ENCODE measurements around the gene TPCN1. TPM values are rescaled to one million over a fixed set of nuclear protein-coding genes. Genes with fewer than 3 reads are reported as not detected.

Gene TPCN1
- total RNA-seq, 2 donors from 2014 or later: 45.1 to 78.4 TPM

DNA sequence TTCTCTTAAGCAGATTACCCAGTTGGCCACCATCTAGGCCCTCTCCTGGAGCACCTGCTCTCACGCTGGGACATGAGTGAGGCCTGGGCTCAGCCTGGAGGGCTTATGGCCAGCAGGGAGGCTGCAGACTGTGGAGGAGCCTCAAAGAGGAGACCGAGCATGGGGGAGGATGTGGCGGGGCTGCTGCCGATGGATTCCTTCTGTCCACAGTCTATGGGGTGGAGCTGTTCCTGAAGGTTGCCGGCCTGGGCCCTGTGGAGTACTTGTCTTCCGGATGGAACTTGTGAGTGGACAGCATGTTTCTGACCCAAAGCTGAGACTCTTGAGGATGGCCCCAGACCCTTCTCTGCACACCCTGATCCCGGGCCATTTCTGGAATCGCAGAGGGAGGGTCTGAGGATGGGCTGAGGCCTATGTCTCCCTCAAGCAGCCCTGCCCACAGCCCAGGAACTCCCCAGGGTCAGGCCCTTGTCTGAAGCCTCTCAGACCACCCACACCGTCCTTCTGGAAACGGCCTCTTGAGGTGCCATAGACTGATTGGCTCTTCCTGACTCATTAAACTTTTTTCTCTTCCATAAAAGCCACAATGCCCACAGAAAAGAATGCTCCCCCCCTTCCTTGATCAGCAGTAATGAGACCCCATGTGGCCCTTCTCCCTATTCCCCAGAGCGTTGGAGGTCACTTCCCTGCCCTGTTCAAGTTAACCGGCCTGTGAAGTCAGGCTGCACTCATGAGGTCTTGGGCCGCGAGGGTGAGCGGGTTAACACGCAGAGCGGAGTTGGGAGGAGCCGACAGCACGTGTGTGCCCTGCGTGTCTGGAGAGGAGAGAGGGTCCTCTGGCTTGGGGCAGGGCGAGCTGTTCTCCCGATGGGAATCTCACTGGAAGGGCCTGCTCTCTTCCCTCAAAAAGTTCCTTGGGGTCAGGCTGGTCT is 64.7 kb downstream of the TPCN1 start:
- Histone ChIP-seq H3K4me1 (no peaks in the 10 kb centered on the region), H3K36me3 (replicated peaks in 1 of 2; ENCODE audit: insufficient read depth in 1 of 2, low read depth in 2 of 2) (peaks cover 0 to 46% of the 10 kb centered on the region in 2 donors), H3K27ac (no peak overlapping the region), H3K4me3 (no peak overlapping the region), H3K9me3 (no peaks in the 10 kb centered on the region), H3K27me3 (no peaks in the 10 kb centered on the region)
- TF ChIP-seq POLR2A (IDR thresholded peaks at IDR 0.05): no peak
- TF ChIP-seq, protein P1, sequence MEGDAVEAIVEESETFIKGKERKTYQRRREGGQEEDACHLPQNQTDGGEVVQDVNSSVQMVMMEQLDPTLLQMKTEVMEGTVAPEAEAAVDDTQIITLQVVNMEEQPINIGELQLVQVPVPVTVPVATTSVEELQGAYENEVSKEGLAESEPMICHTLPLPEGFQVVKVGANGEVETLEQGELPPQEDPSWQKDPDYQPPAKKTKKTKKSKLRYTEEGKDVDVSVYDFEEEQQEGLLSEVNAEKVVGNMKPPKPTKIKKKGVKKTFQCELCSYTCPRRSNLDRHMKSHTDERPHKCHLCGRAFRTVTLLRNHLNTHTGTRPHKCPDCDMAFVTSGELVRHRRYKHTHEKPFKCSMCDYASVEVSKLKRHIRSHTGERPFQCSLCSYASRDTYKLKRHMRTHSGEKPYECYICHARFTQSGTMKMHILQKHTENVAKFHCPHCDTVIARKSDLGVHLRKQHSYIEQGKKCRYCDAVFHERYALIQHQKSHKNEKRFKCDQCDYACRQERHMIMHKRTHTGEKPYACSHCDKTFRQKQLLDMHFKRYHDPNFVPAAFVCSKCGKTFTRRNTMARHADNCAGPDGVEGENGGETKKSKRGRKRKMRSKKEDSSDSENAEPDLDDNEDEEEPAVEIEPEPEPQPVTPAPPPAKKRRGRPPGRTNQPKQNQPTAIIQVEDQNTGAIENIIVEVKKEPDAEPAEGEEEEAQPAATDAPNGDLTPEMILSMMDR (IDR thresholded peaks at IDR 0.05): no peak
- 88 to 89% methylated on average over 16 to 22 of the region's 22 CpGs for WGBS, 2 donors
- ATAC-seq (no peak), DNase-seq (no peak)
- intact Hi-C loops (cut with DNase I): no loop called here

DNA sequence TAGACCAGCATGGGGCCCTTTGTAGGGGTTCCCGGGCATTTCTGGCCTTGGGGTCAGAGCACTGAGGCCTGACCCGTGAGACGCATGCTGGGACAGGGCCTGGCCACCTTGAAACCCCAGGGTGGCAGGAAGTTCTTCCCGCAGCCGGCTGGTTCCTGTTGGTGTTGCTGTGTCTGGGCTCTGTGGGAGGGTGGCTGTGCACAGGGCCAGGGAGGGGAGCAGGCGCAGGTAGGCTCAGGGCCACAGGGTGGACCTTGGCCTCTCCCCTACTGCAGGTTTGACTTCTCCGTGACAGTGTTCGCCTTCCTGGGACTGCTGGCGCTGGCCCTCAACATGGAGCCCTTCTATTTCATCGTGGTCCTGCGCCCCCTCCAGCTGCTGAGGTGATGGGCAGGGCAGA is 65.4 kb downstream of the TPCN1 start:
- Histone ChIP-seq H3K27me3 (no peaks in the 10 kb centered on the region), H3K27ac (no peak overlapping the region), H3K4me1 (no peaks in the 10 kb centered on the region), H3K4me3 (no peak overlapping the region), H3K9me3 (no peaks in the 10 kb centered on the region), H3K36me3 (replicated peaks in 1 of 2; ENCODE audit: insufficient read depth in 1 of 2, low read depth in 2 of 2) (peaks cover 0 to 49% of the 10 kb centered on the region in 2 donors)
- no peak for DNase-seq
- WGBS, 2 donors: 87 to 90% methylated on average over 11 of the region's 11 CpGs
- TF ChIP-seq, protein P1 (IDR thresholded peaks at IDR 0.05): no peak
- no peak for TF ChIP-seq POLR2A (IDR thresholded peaks at IDR 0.05)
- intact Hi-C loops (cut with DNase I): no loop called here
- ATAC-seq: no peak

DNA sequence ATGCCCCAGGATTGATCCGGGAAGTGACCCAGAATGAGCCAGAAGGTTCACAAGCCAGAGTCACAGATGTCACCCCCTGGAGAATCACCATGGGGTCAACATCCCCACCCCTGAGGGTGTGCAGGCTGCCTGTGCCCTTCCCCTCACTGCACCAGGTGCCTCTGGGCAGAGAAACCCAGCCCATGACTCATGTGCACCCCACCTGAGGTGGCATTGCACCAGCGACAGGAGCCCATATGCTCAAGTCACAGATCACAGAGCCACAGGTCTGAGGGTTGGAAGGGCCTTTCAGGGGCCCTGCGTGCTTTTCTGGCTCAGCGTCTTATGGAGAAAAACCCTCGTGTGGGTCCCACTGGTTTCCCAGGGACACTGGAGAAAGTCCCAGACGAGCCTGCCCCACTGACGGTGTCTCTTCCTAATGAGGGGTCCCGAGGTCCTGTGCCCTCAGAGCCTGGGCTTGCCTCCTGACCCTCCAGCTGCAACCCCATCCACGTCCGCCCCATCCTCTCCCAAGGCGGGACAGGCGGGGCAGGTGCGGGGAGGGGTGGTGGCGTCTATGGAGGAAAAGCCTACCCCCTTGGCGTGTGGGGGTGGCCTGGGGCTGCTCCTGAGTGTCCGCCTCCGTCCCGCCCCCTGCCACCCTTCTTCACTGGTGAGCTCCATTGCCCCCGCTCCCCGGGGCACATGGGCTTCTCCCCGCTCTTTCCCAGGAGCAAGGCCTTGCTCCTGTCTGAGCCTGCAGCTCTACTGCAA is 66.1 kb downstream of the TPCN1 start:
- intact Hi-C loops (cut with DNase I): no loop called here
- TF ChIP-seq POLR2A (IDR thresholded peaks at IDR 0.05): no peak
- TF ChIP-seq, protein P1 (IDR thresholded peaks at IDR 0.05): no peak
- peaks cover 0 to 54% of the 10 kb centered on the region in 2 donors for H3K36me3 ChIP-seq (replicated peaks in 1 of 2; ENCODE audit: insufficient read depth in 1 of 2, low read depth in 2 of 2)
- H3K4me3 ChIP-seq: no peak overlapping the region
- 91 to 94% methylated on average over 10 to 18 of the region's 21 CpGs for whole genome bisulfite sequencing, 2 donors
- ATAC-seq (no peak), DNase-seq (no peak)
- H3K27me3 ChIP-seq: no peaks in the 10 kb centered on the region
- H3K27ac ChIP-seq: no peak overlapping the region
- no peaks in the 10 kb centered on the region for H3K9me3 ChIP-seq
- H3K4me1 ChIP-seq: no peaks in the 10 kb centered on the region

DNA sequence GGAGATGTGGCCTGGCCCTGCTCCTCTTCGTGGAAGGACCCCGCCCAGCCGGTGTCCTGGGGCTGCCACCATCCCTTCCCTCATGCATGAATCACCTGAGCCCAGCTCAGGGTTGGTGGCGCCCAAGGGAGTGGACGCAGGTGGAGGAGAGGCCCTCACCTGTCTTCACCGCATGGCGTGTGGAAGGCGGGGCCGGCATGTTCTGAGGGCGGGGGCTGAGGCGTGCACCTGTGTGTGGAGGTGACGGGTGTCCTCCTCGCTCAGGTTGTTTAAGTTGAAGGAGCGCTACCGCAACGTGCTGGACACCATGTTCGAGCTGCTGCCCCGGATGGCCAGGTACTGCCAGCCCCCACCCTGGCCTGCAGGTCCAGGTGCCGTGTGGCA is 66.6 kb downstream of the TPCN1 start:
- WGBS, 2 donors: 83 to 94% methylated on average over 8 to 15 of the region's 19 CpGs
- H3K9me3 ChIP-seq: no peaks in the 10 kb centered on the region
- ATAC-seq: no peak
- H3K36me3 ChIP-seq (replicated peaks in 1 of 2; ENCODE audit: insufficient read depth in 1 of 2, low read depth in 2 of 2): peaks cover 6 to 59% of the 10 kb centered on the region in 2 donors
- H3K27ac ChIP-seq: no peak overlapping the region
- no peaks in the 10 kb centered on the region for H3K4me1 ChIP-seq
- intact Hi-C loops (cut with DNase I): no loop called here
- H3K4me3 ChIP-seq: no peak overlapping the region
- TF ChIP-seq, protein P1 (IDR thresholded peaks at IDR 0.05): no peak
- no peak for TF ChIP-seq POLR2A (IDR thresholded peaks at IDR 0.05)
- no peaks in the 10 kb centered on the region for H3K27me3 ChIP-seq
- no peak for DNase-seq
